Vagina (tissue), 2 donors: Measurements from ENCODE around the gene NTRK1.

Experiments
- POLR2A ChIP-seq, 2 donors: fragments of 450-650 bp; IDR thresholded peaks; one replicate each; pipeline ENCODE4 v1.6.1; 2017; ENCODE audit warnings: antibody characterized with exemption in 2 of 2, mild to moderate bottlenecking in 2 of 2, moderate library complexity in 2 of 2
- POLR2AphosphoS5 ChIP-seq, 2 donors: sonication (generic); formaldehyde crosslinking; IDR thresholded peaks; one replicate each; pipeline ENCODE4 v1.9.0; 2017; ENCODE audit warnings: antibody characterized with exemption in 2 of 2, mild to moderate bottlenecking in 2 of 2, low read depth in 1 of 2; ENCODE audit not compliant: insufficient read depth in 1 of 2
- TF ChIP-seq, protein P1 (sequence below), 3 experiments: fragments of 450-650 bp in 2 of 3; fragments of 200-600 bp in 1 of 3; sonication (generic) in 1 of 3; IDR thresholded peaks; one replicate each; pipeline ENCODE4 v1.5.1; 2017 to 2019; ENCODE audit warnings: antibody characterized with exemption in 3 of 3, mild to moderate bottlenecking in 2 of 3, moderate library complexity in 2 of 3

GRCh38 chr1:156866249-156866909 lies 5.7 kb downstream of the NTRK1 start:
- TF ChIP-seq, protein P1, sequence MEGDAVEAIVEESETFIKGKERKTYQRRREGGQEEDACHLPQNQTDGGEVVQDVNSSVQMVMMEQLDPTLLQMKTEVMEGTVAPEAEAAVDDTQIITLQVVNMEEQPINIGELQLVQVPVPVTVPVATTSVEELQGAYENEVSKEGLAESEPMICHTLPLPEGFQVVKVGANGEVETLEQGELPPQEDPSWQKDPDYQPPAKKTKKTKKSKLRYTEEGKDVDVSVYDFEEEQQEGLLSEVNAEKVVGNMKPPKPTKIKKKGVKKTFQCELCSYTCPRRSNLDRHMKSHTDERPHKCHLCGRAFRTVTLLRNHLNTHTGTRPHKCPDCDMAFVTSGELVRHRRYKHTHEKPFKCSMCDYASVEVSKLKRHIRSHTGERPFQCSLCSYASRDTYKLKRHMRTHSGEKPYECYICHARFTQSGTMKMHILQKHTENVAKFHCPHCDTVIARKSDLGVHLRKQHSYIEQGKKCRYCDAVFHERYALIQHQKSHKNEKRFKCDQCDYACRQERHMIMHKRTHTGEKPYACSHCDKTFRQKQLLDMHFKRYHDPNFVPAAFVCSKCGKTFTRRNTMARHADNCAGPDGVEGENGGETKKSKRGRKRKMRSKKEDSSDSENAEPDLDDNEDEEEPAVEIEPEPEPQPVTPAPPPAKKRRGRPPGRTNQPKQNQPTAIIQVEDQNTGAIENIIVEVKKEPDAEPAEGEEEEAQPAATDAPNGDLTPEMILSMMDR (IDR thresholded peaks at IDR 0.05): no peak
- no peak for TF ChIP-seq POLR2A (IDR thresholded peaks at IDR 0.05)
- no peak for TF ChIP-seq POLR2AphosphoS5 (IDR thresholded peaks at IDR 0.05; ENCODE audit: insufficient read depth in 1 of 2, low read depth in 1 of 2)
